H1 (cell line): Measurements from ENCODE around the gene AMZ1. TPM values are rescaled to one million over a fixed set of nuclear protein-coding genes. Genes with fewer than 3 reads are reported as not detected.

Experiments
- CTCF ChIA-PET: fragments of 300-600 bp; sonication (Branson Sonifier 250); formaldehyde crosslinking; loops from one replicate; lab custom pipeline; 2021; ENCODE audit not compliant: partially characterized antibody; lab: Charles Lee
- POLR2A ChIA-PET: fragments of 300-600 bp; sonication (Branson Sonifier 250); formaldehyde crosslinking; loops from one replicate; lab custom pipeline; 2021; ENCODE audit warnings: inconsistent platforms; ENCODE audit not compliant: partially characterized antibody; lab: Charles Lee
- DNase-seq, 2 experiments: peaks; one replicate each; pipeline versions ENCODE4 v3.0.0 to v3.0.0-alpha.2; 2010 to 2022; ENCODE audit warnings: low spot score in 2 of 2, low read depth in 1 of 2, mixed read lengths in 1 of 2
- FAIRE-seq: peaks from 2 replicates; lab custom pipeline; 2011; peaks lifted over from hg19 to GRCh38; lab: Jason Lieb, UNC
- H2AFZ ChIP-seq: 2 replicates; pipeline ENCODE4 v1.8.1; 2012; ENCODE audit warnings: low read length, inconsistent platforms
- H2AK5ac ChIP-seq: 2 replicates; pipeline ENCODE4 v1.6.1; 2013; ENCODE audit warnings: low read depth, low read length
- H2BK120ac ChIP-seq: replicated peaks from 2 replicates; pipeline ENCODE3; 2013; ENCODE audit warnings: low read depth, low read length, inconsistent platforms
- H2BK12ac ChIP-seq: 2 replicates; pipeline ENCODE4 v1.6.1; 2013; ENCODE audit warnings: low read depth, low read length
- H2BK15ac ChIP-seq: 2 replicates; pipeline ENCODE4 v1.6.1; 2013; ENCODE audit warnings: low read length
- H2BK20ac ChIP-seq: 2 replicates; pipeline ENCODE4 v1.6.1; 2013; ENCODE audit warnings: low read length
- H2BK5ac ChIP-seq: 2 replicates; pipeline ENCODE4 v1.6.1; 2013; ENCODE audit warnings: low read depth, low read length
- H3K14ac ChIP-seq: 2 replicates; pipeline ENCODE4 v1.6.1; 2013; ENCODE audit warnings: inconsistent platforms; ENCODE audit not compliant: insufficient read length
- H3K18ac ChIP-seq: 2 replicates; pipeline ENCODE4 v1.6.1; 2013; ENCODE audit warnings: low read length; ENCODE audit errors: extremely low read depth
- H3K23ac ChIP-seq: 2 replicates; pipeline ENCODE4 v1.6.1; 2013; ENCODE audit warnings: inconsistent platforms; ENCODE audit not compliant: insufficient read length
- H3K23me2 ChIP-seq: 2 replicates; pipeline ENCODE4 v1.6.1; 2013; ENCODE audit warnings: low read depth, low read length
- H3K27ac ChIP-seq: 2 replicates; pipeline ENCODE4 v1.6.1; 2011; ENCODE audit warnings: low read depth, low read length, inconsistent platforms
- H3K27me3 ChIP-seq, 4 experiments: replicated peaks in 1 of 4; 1 replicate in 1 of 4; 2 replicates in 3 of 4; pipeline versions ENCODE4 v1.6.1 to v1.8.1; 2011 to 2013; ENCODE audit warnings: low read length in 3 of 4, mild to moderate bottlenecking in 3 of 4, inconsistent platforms in 2 of 4, mixed read lengths in 2 of 4, moderate library complexity in 1 of 4; ENCODE audit not compliant: control insufficient read depth in 3 of 4, insufficient read depth in 3 of 4; ENCODE audit errors: extremely low read depth in 1 of 4
- H3K36me3 ChIP-seq, 4 experiments: 2 replicates each; pipeline versions ENCODE4 v1.6.1 to v1.8.1; 2011 to 2013; ENCODE audit warnings: mild to moderate bottlenecking in 4 of 4, low read length in 3 of 4, moderate library complexity in 2 of 4, control low read depth in 1 of 4, inconsistent platforms in 1 of 4; ENCODE audit not compliant: insufficient read depth in 4 of 4, control insufficient read depth in 2 of 4
- H3K4ac ChIP-seq: replicated peaks from 2 replicates; pipeline ENCODE3; 2013; ENCODE audit warnings: low read length, low read depth, mixed read lengths, inconsistent platforms; ENCODE audit not compliant: insufficient read length
- H3K4me1 ChIP-seq, 4 experiments: replicated peaks in 1 of 4; 1 replicate in 1 of 4; 2 replicates in 3 of 4; pipeline versions ENCODE4 v1.6.1 to v1.8.1; 2011 to 2013; ENCODE audit warnings: low read length in 3 of 4, inconsistent platforms in 2 of 4, mixed read lengths in 1 of 4; ENCODE audit not compliant: insufficient read depth in 4 of 4, control insufficient read depth in 3 of 4
- H3K4me2 ChIP-seq, 2 experiments: 2 replicates each; pipeline versions ENCODE4 v1.6.1 to v1.8.1; 2011 to 2013; ENCODE audit warnings: low read depth in 2 of 2, low read length in 2 of 2, control low read depth in 1 of 2, inconsistent platforms in 1 of 2, mild to moderate bottlenecking in 1 of 2; ENCODE audit not compliant: insufficient read depth in 1 of 2
- H3K4me3 ChIP-seq, 4 experiments: fragments of 200-600, 300-600 bp in 1 of 4; sonication (generic), shearing (Covaris generic), sonication (Bioruptor Twin) in 1 of 4; 2 replicates each; pipeline versions ENCODE4 v1.5.1 to v1.8.1; 2011 to 2016; ENCODE audit warnings: low read length in 4 of 4, low read depth in 3 of 4, control low read depth in 2 of 4, inconsistent platforms in 2 of 4, mild to moderate bottlenecking in 2 of 4, mixed read lengths in 1 of 4, moderate library complexity in 1 of 4; ENCODE audit not compliant: insufficient read depth in 2 of 4; ENCODE audit errors: extremely low read depth in 1 of 4
- H3K56ac ChIP-seq: replicated peaks from 2 replicates; pipeline ENCODE3; 2013; ENCODE audit warnings: low read depth, mild to moderate bottlenecking, mixed read lengths, low read length, inconsistent platforms; ENCODE audit not compliant: insufficient read length
- H3K79me1 ChIP-seq: 2 replicates; pipeline ENCODE4 v1.6.1; 2013; ENCODE audit warnings: low read depth, low read length, control low read depth
- H3K79me2 ChIP-seq, 2 experiments: 2 replicates each; pipeline versions ENCODE4 v1.6.1 to v1.8.1; 2012 to 2013; ENCODE audit warnings: low read length in 2 of 2, mild to moderate bottlenecking in 2 of 2, inconsistent platforms in 1 of 2; ENCODE audit not compliant: insufficient read depth in 2 of 2, control insufficient read depth in 1 of 2
- H3K9ac ChIP-seq, 4 experiments: replicated peaks in 1 of 4; 1 replicate in 1 of 4; 2 replicates in 3 of 4; pipeline versions ENCODE4 v1.6.1 to v1.8.1; 2011 to 2013; ENCODE audit warnings: low read depth in 3 of 4, low read length in 3 of 4, control low read depth in 2 of 4, mild to moderate bottlenecking in 2 of 4, moderate library complexity in 2 of 4, inconsistent platforms in 1 of 4; ENCODE audit errors: extremely low read depth in 1 of 4
- H3K9me3 ChIP-seq, 2 experiments: 2 replicates each; pipeline versions ENCODE4 v1.6.1 to v1.8.1; 2012 to 2013; ENCODE audit warnings: mild to moderate bottlenecking in 2 of 2, moderate library complexity in 2 of 2, control low read depth in 1 of 2, inconsistent platforms in 1 of 2, low read depth in 1 of 2, low read length in 1 of 2, mixed read lengths in 1 of 2; ENCODE audit not compliant: insufficient read depth in 2 of 2
- H4K20me1 ChIP-seq, 2 experiments: replicated peaks in 1 of 2; 2 replicates each; pipeline versions ENCODE3 to v1.8.1; 2011 to 2013; ENCODE audit warnings: inconsistent platforms in 2 of 2, low read length in 2 of 2, mild to moderate bottlenecking in 1 of 2; ENCODE audit not compliant: insufficient read depth in 2 of 2, control insufficient read depth in 1 of 2
- H4K5ac ChIP-seq: 2 replicates; pipeline ENCODE4 v1.6.1; 2013; ENCODE audit warnings: low read length, low read depth, mixed read lengths, inconsistent platforms; ENCODE audit not compliant: insufficient read length
- H4K8ac ChIP-seq: 2 replicates; pipeline ENCODE4 v1.8.0; 2013; ENCODE audit warnings: mild to moderate bottlenecking, moderate library complexity, low read length, inconsistent platforms; ENCODE audit not compliant: insufficient read depth; ENCODE audit errors: extremely low read depth
- H4K91ac ChIP-seq: replicated peaks from 2 replicates; pipeline ENCODE3; 2013; ENCODE audit warnings: low read length, mixed read lengths, inconsistent platforms; ENCODE audit not compliant: insufficient read length
- EGR1 ChIP-seq: IDR thresholded peaks from 2 replicates; pipeline ENCODE4 v1.6.1; 2011; ENCODE audit warnings: low read depth, low read length, borderline replicate concordance
- EP300 ChIP-seq, 2 experiments: IDR thresholded peaks; 1 replicate in 1 of 2; 2 replicates in 1 of 2; pipeline ENCODE4 v1.6.1; 2011 to 2012; ENCODE audit warnings: low read depth in 2 of 2, low read length in 2 of 2, mild to moderate bottlenecking in 2 of 2, borderline replicate concordance in 1 of 2, inconsistent platforms in 1 of 2, moderate library complexity in 1 of 2
- JUN ChIP-seq: IDR thresholded peaks from 2 replicates; pipeline ENCODE4 v1.6.1; 2011; ENCODE audit warnings: low read depth, mild to moderate bottlenecking, improper control_type of control experiment, low read length
- POLR2A ChIP-seq, 2 experiments: IDR thresholded peaks; 1 replicate in 1 of 2; 2 replicates in 1 of 2; pipeline ENCODE4 v1.6.1; 2011; ENCODE audit warnings: low read depth in 2 of 2, low read length in 2 of 2, mild to moderate bottlenecking in 2 of 2; ENCODE audit errors: control extremely low read depth in 1 of 2
- SAP30 ChIP-seq: fragments of 300-600 bp; sonication (generic); IDR thresholded peaks from 2 replicates; pipeline ENCODE4 v1.7.1; 2012; ENCODE audit warnings: low read length, moderate library complexity, mild to moderate bottlenecking, inconsistent platforms; ENCODE audit not compliant: insufficient read depth, insufficient replicate concordance
- YY1 ChIP-seq: IDR thresholded peaks from 2 replicates; pipeline ENCODE4 v1.6.1; 2011; ENCODE audit warnings: low read depth, mild to moderate bottlenecking, low read length
- WGBS, 2 experiments: shearing (Covaris generic) in 1 of 2; methylation state at CpG; one replicate each; pipeline versions ENCODE4 v1.1.6 to v1.1.7; 2013 to 2015; ENCODE audit warnings: low lambda C conversion rate in 2 of 2, mixed read lengths in 2 of 2, inconsistent platforms in 1 of 2, low coverage in 1 of 2, missing lambda C conversion rate in 1 of 2; ENCODE audit not compliant: insufficient replicate concordance in 2 of 2, insufficient coverage in 1 of 2, insufficient read length in 1 of 2; ENCODE audit errors: extremely low coverage in 1 of 2, missing lambda C conversion rate in 1 of 2; 5-methylcytosine and 5-hydroxymethylcytosine counted together
- polyA plus RNA-seq, 7 experiments: library from polyadenylated mRNA; depleted of rRNA in 3 of 7; stranded (reverse) in 5 of 7; unstranded in 2 of 7; fragments of >200 nt in 5 of 7; fragments of 200-250 nt in 2 of 7; gene quantifications; 1 replicate in 5 of 7; 2 replicates in 1 of 7; 4 replicates in 1 of 7; pipeline versions ENCODE4 v1.2.1 to v1.2.3, GENCODE V29; 2011 to 2013; ENCODE audit warnings: missing spikeins in 2 of 7, mixed read lengths in 2 of 7
- total RNA-seq: library from RNA; stranded (reverse); fragmentation: NEBNext Ultra II Directional; extraction: Animal tissue kit (Norgen Biotek cat#: 25700); gene quantifications from 2 replicates; pipeline ENCODE4 v1.2.1, GENCODE V29; 2021

The AMZ1 gene
- total and polyA plus RNA-seq, 2 of the 8 experiments (the other 6 are each of a cell fraction or from before 2014, with no cell fraction given), result 0.59 to 1.4 TPM

DNA sequence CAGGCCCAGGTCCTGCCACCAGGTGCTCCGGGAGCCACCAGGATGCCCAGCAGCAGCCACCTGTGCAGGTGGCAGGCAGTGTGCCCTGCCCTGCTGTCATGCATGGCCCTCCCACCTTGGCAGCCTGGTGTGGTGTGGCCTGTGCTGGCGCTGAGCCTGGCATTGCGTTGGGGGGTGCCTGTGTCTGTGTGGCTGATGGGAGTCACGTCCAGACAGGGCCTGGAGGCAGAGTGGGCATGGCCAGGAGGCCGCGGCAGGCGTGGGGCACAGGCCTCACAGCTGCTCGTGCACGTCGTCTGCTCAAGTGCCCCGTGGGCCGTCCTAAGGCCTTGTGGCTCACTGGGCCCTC is 47.5 kb upstream of the AMZ1 start:
- FAIRE-seq, result no peak
- H3K4me1 ChIP-seq, result peaks cover 3 to 38% (median 31%) of the 10 kb centered on the region in 4 experiments
- peaks cover 41% of the 10 kb centered on the region for H3K79me1 ChIP-seq
- peak overlapping the region; percentile 64 for H2BK5ac ChIP-seq
- POLR2A ChIA-PET, result no interaction called here
- no peaks in the 10 kb centered on the region; a peak in 1 of 8 replicates for H3K36me3 ChIP-seq
- no peak overlapping the region for H3K14ac ChIP-seq
- no peak overlapping the region for H2BK20ac ChIP-seq
- H4K91ac ChIP-seq, result peak overlapping the region; percentile 83
- H3K27me3 ChIP-seq, result no peaks in the 10 kb centered on the region
- no peak overlapping the region; a peak in 2 of 7 replicates for H3K9ac ChIP-seq
- WGBS, 2 experiments, result 91% methylated on average over 11 of the region's 12 CpGs; no CpG with 5 or more reads in 1 of the 2 experiments
- no peaks in the 10 kb centered on the region for H3K9me3 ChIP-seq
- TF ChIP-seq POLR2A (IDR thresholded peaks at IDR 0.05; ENCODE audit: control extremely low read depth in 1 of 2, low read depth in 2 of 2, low read length in 2 of 2), result 0 out of 3 replicates have a peak, but pooled peaks of 1 of the 2 experiments have one; percentile 7
- no peak for TF ChIP-seq EP300 (IDR thresholded peaks at IDR 0.05; ENCODE audit: borderline replicate concordance in 1 of 2, low read depth in 2 of 2, low read length in 2 of 2)
- no peak for TF ChIP-seq SAP30
- no peak for TF ChIP-seq YY1
- no peak for TF ChIP-seq EGR1
- TF ChIP-seq JUN, result no peak
- H4K8ac ChIP-seq, result peak overlapping the region; percentile 75
- H3K4ac ChIP-seq, result peak overlapping the region; percentile 13
- peak overlapping the region; percentile 92; the same call in 1 of the 2 replicates for H2BK12ac ChIP-seq
- H3K4me3 ChIP-seq, result no peak overlapping the region
- H2AK5ac ChIP-seq, result peak overlapping the region; percentile 83; the same call in 1 of the 2 replicates
- H4K20me1 ChIP-seq, result peaks cover 40 to 58% of the 10 kb centered on the region in 2 experiments
- H3K56ac ChIP-seq, result no peak overlapping the region
- H2AFZ ChIP-seq, result no peak overlapping the region
- H3K79me2 ChIP-seq, result peaks cover 11 to 78% of the 10 kb centered on the region in 2 experiments
- no peak overlapping the region for H2BK120ac ChIP-seq
- peak overlapping the region; percentile 54 to 60; a peak in 1 of 4 replicates for H3K4me2 ChIP-seq
- CTCF ChIA-PET, result no interaction called here
- H3K23me2 ChIP-seq, result no peaks in the 10 kb centered on the region; the same call in 1 of the 2 replicates
- H4K5ac ChIP-seq, result no peak overlapping the region
- H2BK15ac ChIP-seq, result peak overlapping the region; percentile 61; the same call in 1 of the 2 replicates
- no peak overlapping the region for H3K23ac ChIP-seq
- H3K18ac ChIP-seq, result peak overlapping the region; percentile 52; the same call in 1 of the 2 replicates
- H3K27ac ChIP-seq, result peak overlapping the region; percentile 47; the same call in 1 of the 2 replicates
- DNase-seq, result no peak
